Measurements from ENCODE around the gene ATXN1.

GRCh38 chr6:16648003-16648402 lies 113.3 kb downstream of the ATXN1 start:
- TF ChIP-seq ZNF70 (CRISPR knock-in tag; IDR thresholded peaks at IDR 0.05) (no peak), ZFP3 (CRISPR knock-in tag; IDR thresholded peaks at IDR 0.05) (no peak), ZNF565 (CRISPR knock-in tag; conservative IDR thresholded peaks at IDR 0.05; ENCODE audit: low read depth) (no peak), TOX (CRISPR knock-in tag; IDR thresholded peaks at IDR 0.05; ENCODE audit: borderline replicate concordance) (no peak), ZC3H10 (CRISPR knock-in tag; IDR thresholded peaks at IDR 0.05) (no peak), ARNTL (CRISPR knock-in tag; IDR thresholded peaks at IDR 0.05; ENCODE audit: borderline replicate concordance, low read depth) (no peak), RARB (CRISPR knock-in tag; IDR thresholded peaks at IDR 0.05) (no peak), PPARA (CRISPR knock-in tag; IDR thresholded peaks at IDR 0.05; ENCODE audit: borderline replicate concordance) (no peak)
- TF ChIP-seq, protein P1, sequence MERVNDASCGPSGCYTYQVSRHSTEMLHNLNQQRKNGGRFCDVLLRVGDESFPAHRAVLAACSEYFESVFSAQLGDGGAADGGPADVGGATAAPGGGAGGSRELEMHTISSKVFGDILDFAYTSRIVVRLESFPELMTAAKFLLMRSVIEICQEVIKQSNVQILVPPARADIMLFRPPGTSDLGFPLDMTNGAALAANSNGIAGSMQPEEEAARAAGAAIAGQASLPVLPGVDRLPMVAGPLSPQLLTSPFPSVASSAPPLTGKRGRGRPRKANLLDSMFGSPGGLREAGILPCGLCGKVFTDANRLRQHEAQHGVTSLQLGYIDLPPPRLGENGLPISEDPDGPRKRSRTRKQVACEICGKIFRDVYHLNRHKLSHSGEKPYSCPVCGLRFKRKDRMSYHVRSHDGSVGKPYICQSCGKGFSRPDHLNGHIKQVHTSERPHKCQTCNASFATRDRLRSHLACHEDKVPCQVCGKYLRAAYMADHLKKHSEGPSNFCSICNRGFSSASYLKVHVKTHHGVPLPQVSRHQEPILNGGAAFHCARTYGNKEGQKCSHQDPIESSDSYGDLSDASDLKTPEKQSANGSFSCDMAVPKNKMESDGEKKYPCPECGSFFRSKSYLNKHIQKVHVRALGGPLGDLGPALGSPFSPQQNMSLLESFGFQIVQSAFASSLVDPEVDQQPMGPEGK (CRISPR knock-in tag; IDR thresholded peaks at IDR 0.05; ENCODE audit: borderline replicate concordance): no peak
